GM21515 (cell line): ENCODE data around the gene ENKD1.
"Not testable (repeated sequence)": the region's sequence is repeated elsewhere in the genome, so short reads cannot be mapped to it uniquely, and the experiment has no call there.

Source experiments
- ATAC-seq: cut with Tn5 transposase; IDR thresholded peaks from one replicate; pipeline ENCODE4 v1.9.1; 2021; ENCODE audit not compliant: unreplicated experiment

The ENKD1 gene, protein sequence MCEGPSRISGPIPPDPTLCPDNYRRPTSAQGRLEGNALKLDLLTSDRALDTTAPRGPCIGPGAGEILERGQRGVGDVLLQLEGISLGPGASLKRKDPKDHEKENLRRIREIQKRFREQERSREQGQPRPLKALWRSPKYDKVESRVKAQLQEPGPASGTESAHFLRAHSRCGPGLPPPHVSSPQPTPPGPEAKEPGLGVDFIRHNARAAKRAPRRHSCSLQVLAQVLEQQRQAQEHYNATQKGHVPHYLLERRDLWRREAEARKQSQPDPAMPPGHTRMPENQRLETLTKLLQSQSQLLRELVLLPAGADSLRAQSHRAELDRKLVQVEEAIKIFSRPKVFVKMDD

DNA sequence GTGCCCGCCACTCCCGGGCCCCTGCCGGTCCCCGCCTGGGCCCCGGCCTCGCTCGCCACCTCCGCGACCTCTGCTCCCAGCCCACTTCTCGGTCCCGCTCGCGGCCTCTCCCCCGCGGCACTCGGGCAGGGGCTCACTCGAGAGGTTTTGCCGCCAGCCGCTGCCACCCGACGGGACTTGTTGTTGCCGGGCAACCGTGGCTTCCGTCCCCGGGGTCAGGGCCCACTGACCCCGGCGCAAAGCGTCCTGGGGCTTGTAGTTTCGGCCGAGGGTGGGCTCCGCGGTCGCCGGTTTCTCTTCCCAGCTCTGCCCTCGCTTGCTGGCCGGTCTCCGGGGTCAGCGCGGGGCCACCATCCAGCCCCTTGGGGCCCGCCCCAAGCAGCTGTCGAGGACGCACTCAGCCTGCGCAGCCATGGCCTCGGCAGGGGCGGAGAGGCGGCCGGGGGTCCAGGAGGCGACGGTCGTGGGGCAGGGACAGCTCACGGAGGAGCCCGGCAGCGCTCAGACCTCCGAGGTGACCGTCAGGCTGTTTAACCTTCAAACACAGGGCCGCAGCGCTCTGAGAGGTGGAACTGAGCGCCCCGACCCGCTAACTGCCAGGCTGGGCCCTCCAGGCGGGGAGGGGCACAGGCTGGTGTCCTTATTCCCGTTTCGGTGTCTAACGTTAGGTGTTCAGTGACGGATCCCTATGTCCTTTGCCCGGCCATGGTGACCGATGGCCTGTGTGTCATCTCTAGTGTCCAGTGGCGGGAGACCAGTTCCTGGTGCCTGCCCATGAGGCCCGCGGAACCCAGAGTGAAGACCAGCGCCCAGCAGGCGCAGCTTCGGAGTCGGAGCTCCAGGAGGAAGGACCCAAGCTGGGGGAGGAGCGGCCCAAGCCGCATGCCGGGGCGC is at the start of gene ENKD1, which contains the start of gene C16orf86:
Gene ENKD1, minus strand, starts transcription at position 192 of the 894 bp plus-strand sequence. CDS start 308 bp downstream, outside the sequence.
Gene C16orf86, plus strand, starts transcription at position 256 of the 894 bp plus-strand sequence. Its CDS starts 157 bp downstream, at position 413.
- ATAC-seq, result peak; percentile 64

DNA sequence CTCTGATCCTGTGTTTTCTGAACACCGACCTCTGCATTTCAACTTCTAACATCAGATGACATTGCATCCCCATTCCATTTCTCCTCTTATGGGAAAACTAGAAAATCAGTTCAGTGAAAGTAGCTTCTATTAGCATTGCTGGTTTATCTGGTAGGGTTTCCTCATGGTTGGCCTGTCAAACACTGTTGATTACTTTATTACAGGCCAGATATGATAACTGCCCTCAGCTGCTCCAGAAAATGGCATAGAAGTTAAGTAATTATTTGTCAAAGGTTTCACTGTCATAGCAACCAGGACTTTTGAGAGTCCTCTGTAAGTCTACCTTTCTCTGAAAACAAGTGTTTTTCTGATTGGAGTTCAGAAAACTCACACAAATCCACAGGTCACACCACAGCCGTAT is 49.5 kb upstream of the ENKD1 start:
- no peak for ATAC-seq

DNA sequence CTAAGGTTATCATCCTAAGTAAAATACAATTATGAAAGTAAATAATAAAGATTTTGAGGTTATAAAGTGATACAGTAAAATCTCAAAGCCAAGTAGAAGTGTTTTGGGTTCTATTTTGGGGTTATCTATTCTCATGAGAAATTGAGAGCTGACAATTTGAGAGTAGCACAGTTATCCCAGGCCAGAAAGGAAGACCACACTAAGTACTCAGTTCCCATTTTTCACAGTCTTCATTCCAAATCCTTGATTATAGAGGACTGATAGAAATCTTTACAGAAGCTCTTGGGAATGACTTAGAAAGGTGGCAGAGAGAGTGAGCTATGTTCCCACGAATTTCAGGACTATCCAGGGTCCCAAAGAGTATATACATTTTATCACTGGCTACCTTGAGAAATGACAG is 48.0 kb upstream of the ENKD1 start:
- no peak for ATAC-seq

DNA sequence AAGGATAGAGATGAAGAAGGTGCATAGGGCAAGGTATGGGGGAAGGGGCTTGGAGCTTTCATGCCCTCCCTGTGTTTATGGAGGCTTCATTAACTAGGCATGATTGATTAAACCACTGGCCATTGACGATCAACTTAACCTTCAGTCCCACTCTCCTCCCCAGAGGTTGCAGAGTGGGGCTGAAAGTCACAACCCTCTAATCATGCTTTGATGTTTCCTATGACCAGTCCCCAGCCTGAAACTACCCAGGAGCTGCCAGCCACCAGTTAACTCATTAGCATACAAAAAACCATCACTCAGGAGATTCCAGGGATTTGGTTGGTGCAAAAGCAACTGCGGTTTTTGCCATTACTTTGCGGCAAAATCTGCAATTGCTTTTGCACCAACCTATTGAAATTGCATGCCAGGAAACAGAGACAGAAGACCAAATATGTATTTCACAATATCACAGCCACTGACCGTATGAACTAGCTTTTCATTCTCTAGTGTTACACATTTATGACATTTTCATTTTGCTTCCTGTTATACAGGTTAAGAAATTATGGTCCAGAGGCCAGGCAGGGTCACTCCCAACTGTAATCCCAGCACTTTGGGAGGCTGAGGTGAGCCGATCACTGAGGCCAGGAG is 47.2 kb upstream of the ENKD1 start:
- ATAC-seq, result no peak

DNA sequence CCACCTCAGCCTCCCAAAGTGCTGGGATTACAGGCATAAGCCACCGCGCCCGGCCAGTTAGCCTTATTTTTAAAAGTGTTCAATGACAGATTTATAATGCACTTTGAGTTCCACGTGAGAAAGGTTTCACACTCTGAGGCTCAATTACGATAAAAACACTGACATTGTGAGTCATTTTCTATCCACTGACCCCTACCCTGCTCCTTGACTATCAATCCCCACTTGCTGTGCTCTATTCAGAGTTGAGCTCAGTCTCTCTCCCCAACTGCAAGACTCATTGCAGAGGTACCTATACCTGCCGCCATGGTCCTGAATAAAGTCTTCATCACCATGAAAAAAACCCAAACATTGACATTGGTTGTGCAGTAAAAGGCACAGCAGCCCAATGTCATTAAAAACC is 44.1 kb upstream of the ENKD1 start:
- no peak for ATAC-seq

DNA sequence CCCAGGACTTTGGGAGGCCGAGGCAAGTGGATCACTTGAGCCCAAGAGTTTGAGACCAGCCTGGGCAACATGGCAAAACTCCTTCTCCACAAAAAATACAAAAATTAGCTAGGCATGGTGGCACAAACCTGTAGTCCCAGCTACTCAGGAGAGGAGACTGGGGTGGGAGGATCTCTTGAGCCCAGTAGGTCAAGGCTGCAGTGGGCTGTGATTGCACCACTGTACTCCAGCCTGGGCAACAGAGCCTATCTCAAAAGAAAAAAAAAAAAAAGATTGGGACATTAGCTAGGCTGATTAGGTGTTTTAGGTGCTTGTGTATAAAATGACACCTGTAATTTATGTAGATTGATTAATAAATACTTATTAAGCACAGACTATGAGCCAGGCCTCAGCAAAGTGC is 42.5 kb upstream of the ENKD1 start:
- ATAC-seq, result no peak

DNA sequence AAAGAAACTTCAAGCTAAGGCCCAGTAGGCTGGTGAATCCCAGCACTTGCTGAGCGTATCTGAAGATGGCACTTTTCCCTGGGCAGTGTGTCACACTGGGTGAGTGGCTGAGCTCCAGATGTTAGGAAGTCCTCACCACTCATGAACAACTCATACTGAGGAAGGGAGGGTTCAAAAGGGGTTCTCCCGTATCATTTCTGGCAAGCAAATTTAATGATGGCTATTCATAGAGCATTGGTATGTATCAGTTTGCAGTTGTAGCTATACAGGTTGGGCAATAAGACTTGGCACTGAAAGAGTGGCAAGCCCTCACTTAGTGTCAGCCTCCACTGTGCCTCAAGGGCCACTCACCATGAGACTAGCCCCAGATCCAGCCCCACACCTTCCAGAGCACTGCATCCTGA is 41.8 kb upstream of the ENKD1 start:
- no peak for ATAC-seq

DNA sequence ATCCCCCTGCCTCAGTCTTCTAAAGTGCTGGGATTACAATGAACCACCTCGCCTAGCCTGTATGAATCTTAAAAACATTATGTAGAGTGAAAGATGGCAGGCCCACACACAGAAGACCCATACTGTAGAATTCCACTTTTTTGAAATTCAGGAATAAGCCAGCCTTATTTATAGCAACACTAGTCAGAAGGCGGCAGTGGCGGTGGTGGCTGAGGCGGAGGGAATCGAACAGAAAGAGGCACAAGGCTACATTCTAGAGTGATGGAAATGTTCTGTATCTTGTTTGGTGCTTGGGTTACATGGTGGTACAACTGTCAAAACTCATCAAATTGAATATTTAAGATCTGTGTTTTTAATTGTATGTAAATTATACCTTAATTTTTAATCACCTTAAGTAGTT is 41.2 kb upstream of the ENKD1 start:
- no peak for ATAC-seq

DNA sequence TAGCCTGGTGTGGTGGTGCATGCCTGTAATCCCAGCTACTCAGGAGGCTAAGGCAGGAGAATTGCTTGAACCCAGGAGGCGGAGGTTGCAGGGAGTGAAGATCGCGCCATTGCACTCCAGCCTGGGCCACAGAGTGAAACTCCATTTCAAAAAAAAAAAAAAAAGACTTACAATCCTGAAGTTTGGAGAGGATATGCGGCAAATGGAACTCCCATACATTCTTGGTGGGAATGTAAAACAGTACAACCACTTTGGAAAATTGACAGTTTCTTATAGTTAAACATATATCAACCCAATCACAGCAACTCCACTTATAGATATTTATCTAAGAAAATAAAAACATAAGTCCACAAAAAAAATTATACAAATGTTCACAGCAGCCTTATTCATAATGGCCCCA is 40.7 kb upstream of the ENKD1 start:
- no peak for ATAC-seq

DNA sequence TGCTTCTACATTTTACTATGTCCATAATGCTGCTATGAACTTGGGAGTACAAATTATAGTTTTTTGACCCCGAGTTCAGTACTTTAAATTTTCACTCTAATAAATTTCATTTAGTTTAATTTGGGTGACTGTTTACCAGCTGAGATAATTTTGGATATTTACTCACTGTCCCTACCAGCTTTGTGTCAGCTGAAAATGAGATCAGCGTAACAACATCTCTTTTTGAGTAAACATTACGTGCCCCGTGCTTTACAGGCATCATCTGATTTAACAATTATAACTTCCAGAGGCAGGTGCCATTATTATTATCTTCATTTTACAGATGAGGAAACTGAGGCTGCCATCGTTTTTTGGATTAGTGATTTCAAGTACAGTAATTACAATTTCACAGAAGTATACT is 37.6 kb upstream of the ENKD1 start:
- ATAC-seq, result no peak

DNA sequence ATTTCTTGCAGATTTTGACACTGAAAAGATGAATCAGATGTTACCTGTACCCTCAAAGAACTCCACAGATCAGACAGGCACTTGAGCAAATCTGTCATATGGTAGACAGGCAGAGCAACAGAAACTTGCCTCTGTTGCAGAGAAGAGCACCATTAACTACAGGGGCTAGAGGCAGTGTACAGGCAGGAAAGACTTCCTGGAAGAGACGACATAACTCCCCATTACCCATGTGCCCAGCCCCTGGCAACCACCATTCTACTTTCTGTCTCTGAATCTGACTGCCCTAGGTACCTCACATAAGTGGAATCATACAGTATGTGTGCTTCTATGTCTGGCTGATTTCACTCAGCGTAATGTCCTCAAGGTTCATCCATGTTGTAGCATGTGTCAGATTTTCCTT is 37.1 kb upstream of the ENKD1 start:
- no peak for ATAC-seq

DNA sequence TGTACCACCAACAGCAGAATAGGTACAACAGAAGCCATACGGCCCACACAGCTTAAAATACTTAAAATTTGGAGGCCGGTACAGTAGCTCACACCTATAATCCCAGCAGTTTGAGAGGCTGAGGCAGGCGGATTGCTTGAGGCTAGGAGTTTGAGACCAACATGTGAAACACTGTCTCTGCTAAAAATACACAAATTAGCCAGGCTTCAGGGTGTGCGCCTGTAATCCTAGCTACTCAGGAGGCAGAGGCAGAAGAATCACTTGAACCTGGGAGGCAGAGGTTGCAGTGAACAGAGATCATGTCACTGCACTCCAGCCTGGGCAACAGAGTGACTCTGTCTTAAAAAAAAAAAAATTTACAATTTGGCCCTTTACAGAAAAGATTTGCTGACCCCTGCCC is 35.6 kb upstream of the ENKD1 start:
- no peak for ATAC-seq

DNA sequence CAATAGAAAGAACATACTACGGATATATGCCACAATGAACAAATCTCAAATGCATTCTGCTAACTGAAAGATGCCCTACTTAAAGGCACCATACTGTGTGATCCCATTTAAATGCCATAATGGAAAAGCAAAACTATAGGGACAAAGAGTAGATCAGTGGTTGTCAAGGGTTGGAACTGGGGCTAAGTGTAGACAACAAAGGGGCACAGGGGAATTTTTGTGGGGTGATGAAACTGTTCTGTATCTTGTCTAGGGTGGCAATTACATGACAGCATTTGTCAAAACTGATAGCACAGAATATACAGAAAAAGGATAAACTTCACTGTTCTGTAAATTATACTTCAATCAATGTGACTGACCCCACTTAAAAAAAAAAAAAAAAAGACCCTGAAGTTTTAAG is 34.9 kb upstream of the ENKD1 start:
- no peak for ATAC-seq

DNA sequence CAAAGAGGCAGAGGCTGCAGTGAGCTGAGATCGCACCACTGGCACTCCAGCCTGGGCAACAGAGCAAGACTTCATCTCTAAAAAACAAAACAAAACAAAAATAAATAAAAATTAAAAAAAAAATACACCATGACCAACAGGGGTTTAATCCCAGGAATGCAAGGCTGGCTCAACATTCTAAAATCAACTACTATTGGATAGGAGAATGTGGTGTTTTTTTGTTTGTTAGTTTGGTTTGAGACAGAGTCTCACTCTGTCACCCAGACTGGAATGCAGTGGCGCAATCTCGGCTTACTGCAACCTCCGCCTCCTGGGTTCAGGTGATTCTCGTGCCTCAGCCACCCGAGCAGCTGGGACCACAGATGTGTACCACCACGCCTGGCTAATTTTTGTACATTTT is 32.7 kb upstream of the ENKD1 start:
- no peak for ATAC-seq

DNA sequence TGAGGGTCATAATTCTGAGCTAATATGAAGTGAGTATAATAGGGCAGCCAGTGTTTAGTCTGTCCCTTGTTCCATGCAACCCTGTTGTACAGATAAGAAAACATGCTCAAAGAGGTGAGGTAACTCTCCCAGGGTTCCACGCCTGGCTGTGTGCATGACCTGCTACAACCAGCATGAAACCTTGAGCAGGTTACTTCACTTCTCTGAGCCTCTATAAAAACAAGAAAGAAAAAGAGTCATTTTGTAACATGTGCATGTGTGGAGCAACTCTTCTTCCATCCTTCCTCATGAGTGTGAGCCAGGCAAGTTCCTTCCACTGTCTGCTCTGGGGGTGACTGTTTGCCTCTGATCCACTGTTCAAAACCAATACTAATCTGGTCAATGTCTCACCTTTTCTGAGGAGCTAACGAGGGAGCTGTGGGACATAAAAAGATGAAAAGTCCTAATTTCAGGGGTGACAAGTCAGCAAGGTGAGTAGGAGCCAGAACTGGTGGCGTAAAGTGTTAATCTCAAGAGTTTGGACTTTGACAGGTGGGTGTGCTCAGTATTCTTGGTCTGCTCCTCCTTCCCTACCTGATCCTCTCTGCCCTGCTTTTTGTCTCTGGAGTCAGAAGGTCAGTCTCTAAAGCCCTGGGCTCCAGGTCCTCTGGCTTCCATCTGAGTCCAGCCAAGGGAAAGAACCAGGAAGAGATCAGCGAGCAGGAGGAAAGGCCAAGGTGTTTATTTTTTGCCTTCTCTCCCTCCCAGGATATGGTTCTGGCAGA is 31.1 kb upstream of the ENKD1 start:
- ATAC-seq, result no peak

DNA sequence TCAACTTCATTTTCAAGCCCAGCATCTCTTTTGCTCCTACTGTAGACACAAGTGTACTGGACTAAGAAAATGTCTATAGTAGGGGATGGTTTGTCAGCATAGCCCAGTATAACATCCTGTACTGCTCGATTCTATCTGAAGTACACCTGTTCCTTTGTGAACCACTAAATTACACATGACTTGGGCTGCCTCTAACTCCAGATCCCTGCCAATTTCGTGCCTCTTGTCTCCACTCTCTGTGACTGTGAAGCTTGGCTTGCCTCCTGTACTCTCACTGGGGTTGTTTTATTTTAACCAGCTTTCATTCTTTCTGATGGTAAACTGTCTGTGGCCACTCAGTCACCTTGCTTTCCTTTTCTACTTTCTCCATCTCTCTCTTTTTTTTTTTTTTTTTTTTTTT is 28.1 kb upstream of the ENKD1 start:
- no peak for ATAC-seq

DNA sequence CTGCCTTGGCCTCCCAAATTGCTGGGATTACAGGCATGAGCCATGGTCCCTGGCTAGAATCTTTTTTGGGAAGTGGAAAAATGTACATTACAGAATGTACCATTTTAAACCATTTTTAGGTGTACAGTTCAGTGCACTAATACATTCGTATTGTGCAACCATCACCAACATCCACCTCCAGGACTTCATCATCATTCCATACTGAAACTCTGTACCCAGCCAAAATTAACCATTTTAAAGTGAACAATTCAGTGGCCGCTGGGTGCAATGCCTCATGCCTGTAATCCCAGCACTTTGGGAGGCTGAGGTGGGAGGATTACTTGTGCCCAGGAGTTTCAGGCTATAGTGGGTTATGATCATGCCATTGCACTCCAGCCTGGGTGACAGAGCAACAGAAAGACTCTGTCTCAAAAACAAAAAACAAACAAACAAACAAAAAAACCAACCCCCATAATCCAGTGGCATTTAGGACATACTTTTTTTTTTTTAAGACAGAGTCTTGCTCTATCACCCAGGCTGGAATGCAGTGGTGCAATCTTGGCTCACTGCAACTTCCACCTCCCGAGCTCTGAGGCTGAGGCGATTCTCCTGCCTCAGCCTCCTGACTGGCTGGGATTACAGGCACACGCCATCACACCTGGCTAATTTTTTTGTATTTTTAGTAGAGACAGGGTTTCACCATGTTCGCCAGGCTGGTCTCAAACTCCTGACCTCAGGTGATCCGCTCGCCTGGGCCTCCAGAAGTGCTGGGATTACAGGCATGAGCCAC is 27.2 kb upstream of the ENKD1 start:
- ATAC-seq, result not testable (repeated sequence)

DNA sequence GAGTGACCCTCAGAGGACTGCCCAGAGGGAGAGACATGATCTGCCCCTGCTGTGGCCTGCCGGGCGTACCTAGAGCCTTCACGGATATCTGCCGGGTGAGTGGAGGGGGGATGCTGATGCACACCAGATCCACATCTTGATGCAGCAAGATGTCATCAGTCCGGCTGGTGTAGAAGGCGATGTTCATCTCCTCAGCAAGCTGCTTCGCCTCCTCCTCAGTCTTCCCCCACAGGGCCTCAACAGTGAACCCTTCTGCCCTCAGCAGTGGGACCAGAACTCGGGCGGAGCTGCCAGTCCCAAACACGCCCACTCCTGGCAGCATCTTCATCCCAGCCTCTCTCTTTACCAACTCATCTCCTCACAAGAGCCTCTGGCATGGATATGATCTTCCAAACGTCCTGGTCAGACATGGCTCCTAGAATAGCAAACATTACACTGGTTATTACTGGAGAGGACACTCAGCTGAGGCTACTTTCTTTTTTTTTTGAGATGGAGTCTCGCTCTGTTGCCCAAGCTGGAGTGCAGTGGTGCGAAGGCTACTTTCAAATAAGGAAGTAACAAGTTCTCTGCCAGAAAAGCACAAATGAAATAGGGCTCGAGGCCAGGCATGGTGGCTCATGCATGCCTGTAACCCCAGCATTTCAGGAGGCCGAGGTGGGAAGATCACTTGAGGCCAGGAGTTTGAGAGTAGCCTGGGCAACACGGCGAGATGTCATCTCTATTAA is 19.0 kb upstream of the ENKD1 start:
- ATAC-seq, result no peak

DNA sequence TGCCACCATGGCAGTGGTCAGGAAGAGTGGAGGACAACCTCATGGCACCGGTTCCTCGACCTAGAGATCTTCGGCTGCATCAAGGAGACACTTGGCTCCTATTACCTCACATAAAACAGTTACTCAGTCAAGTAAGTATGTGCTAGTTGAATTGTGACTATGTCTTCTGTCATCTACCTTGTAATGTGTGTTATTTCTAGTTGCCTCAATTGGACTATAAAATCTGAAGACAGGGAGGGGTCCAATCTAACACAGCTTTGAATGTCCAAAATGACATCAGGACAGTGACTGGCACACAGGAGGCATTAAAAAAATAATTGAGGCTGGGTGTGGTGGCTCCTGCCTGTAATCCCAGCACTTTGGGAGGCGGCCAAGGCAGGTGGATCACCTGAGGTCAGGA is 17.2 kb upstream of the ENKD1 start:
- ATAC-seq, result no peak
